H9 (cell line): ENCODE data around the gene ZNF576. TPM values are rescaled to one million over a fixed set of nuclear protein-coding genes. Genes with fewer than 3 reads are reported as not detected.

Experiments
- DNase-seq: peaks from one replicate; pipeline ENCODE4 v3.0.0-alpha.2; 2017
- H2AFZ ChIP-seq: one replicate; pipeline ENCODE4 v1.6.1; 2013; ENCODE audit warnings: mild to moderate bottlenecking, low read length, control low read depth, moderate library complexity
- H2AK5ac ChIP-seq: 2 replicates; pipeline ENCODE4 v1.6.1; 2013; ENCODE audit warnings: low read length, control low read depth, mixed read lengths; ENCODE audit not compliant: insufficient read length
- H2BK120ac ChIP-seq: one replicate; pipeline ENCODE4 v1.6.1; 2013; ENCODE audit warnings: low read depth, mild to moderate bottlenecking, low read length, control low read depth, inconsistent platforms; ENCODE audit not compliant: poor library complexity, severe bottlenecking
- H2BK12ac ChIP-seq: 2 replicates; pipeline ENCODE4 v1.6.1; 2013; ENCODE audit warnings: low read length, control low read depth, mixed read lengths, low read depth; ENCODE audit not compliant: insufficient read length
- H2BK15ac ChIP-seq: 2 replicates; pipeline ENCODE4 v1.6.1; 2013; ENCODE audit warnings: low read depth, low read length, control low read depth
- H2BK20ac ChIP-seq: one replicate; pipeline ENCODE4 v1.6.1; 2013; ENCODE audit warnings: low read depth, mild to moderate bottlenecking, low read length, control low read depth, inconsistent platforms; ENCODE audit not compliant: poor library complexity, severe bottlenecking
- H2BK5ac ChIP-seq: 2 replicates; pipeline ENCODE4 v1.6.1; 2013; ENCODE audit warnings: low read length, control low read depth, mixed read lengths; ENCODE audit not compliant: insufficient read length
- H3K14ac ChIP-seq: 2 replicates; pipeline ENCODE4 v1.6.1; 2013; ENCODE audit warnings: low read length, control low read depth; ENCODE audit not compliant: insufficient read depth
- H3K18ac ChIP-seq: 2 replicates; pipeline ENCODE4 v1.6.1; 2013; ENCODE audit warnings: low read depth, mild to moderate bottlenecking, mixed read lengths, low read length, control low read depth; ENCODE audit not compliant: insufficient read length
- H3K23ac ChIP-seq: 2 replicates; pipeline ENCODE4 v1.6.1; 2013; ENCODE audit warnings: low read length, control low read depth, mixed read lengths, low read depth; ENCODE audit not compliant: insufficient read length
- H3K23me2 ChIP-seq: 2 replicates; pipeline ENCODE4 v1.6.1; 2013; ENCODE audit warnings: low read depth, mild to moderate bottlenecking, mixed read lengths, low read length, control low read depth; ENCODE audit not compliant: insufficient read length, poor library complexity, severe bottlenecking
- H3K27ac ChIP-seq: 2 replicates; pipeline ENCODE4 v1.5.1; 2013; ENCODE audit warnings: low read length, control low read depth, mixed read lengths, low read depth; ENCODE audit not compliant: insufficient read length
- H3K27me3 ChIP-seq: 2 replicates; pipeline ENCODE4 v1.6.1; 2013; ENCODE audit warnings: low read length, control low read depth, inconsistent platforms; ENCODE audit not compliant: insufficient read depth
- H3K4ac ChIP-seq: 2 replicates; pipeline ENCODE4 v1.6.1; 2013; ENCODE audit warnings: low read depth, mild to moderate bottlenecking, control low read depth, inconsistent platforms, low read length, moderate library complexity
- H3K4me1 ChIP-seq: 2 replicates; pipeline ENCODE4 v1.6.1; 2013; ENCODE audit warnings: low read length, control low read depth, inconsistent platforms; ENCODE audit not compliant: insufficient read depth
- H3K4me2 ChIP-seq: 2 replicates; pipeline ENCODE4 v1.6.1; 2013; ENCODE audit warnings: low read length, control low read depth, mixed read lengths; ENCODE audit not compliant: insufficient read length, insufficient read depth
- H3K56ac ChIP-seq: 2 replicates; pipeline ENCODE4 v1.6.1; 2013; ENCODE audit warnings: low read depth, mild to moderate bottlenecking, mixed read lengths, low read length, control low read depth; ENCODE audit not compliant: insufficient read length
- H3K79me1 ChIP-seq: 2 replicates; pipeline ENCODE4 v1.6.1; 2013; ENCODE audit warnings: low read depth, mild to moderate bottlenecking, moderate library complexity, low read length, control low read depth, inconsistent platforms; ENCODE audit not compliant: insufficient read depth, poor library complexity, severe bottlenecking
- H3K79me2 ChIP-seq: 2 replicates; pipeline ENCODE4 v1.6.1; 2013; ENCODE audit warnings: low read length, control low read depth, inconsistent platforms; ENCODE audit not compliant: insufficient read depth
- H3K9ac ChIP-seq: 2 replicates; pipeline ENCODE4 v1.6.1; 2013; ENCODE audit warnings: low read length, control low read depth, mixed read lengths; ENCODE audit not compliant: insufficient read length; ENCODE audit errors: extremely low read depth
- H3K9me3 ChIP-seq: one replicate; pipeline ENCODE4 v1.6.1; 2013; ENCODE audit warnings: low read depth, low read length, inconsistent platforms; ENCODE audit not compliant: control insufficient read depth
- H3T11ph ChIP-seq: one replicate; pipeline ENCODE4 v1.6.1; 2013; ENCODE audit warnings: mild to moderate bottlenecking, low read length, control low read depth, inconsistent platforms
- H4K20me1 ChIP-seq: one replicate; pipeline ENCODE4 v1.6.1; 2013; ENCODE audit not compliant: control insufficient read depth, insufficient read length, insufficient read depth
- H4K5ac ChIP-seq: 2 replicates; pipeline ENCODE4 v1.6.1; 2013; ENCODE audit warnings: low read depth, mild to moderate bottlenecking, mixed read lengths, low read length, control low read depth; ENCODE audit not compliant: insufficient read length
- H4K8ac ChIP-seq: replicated peaks from 2 replicates; pipeline ENCODE4 v1.6.1; 2013; ENCODE audit warnings: low read length, control low read depth, mixed read lengths, low read depth; ENCODE audit not compliant: insufficient read length
- H4K91ac ChIP-seq: 2 replicates; pipeline ENCODE4 v1.6.1; 2013; ENCODE audit warnings: low read depth, mild to moderate bottlenecking, moderate library complexity, mixed read lengths, low read length, control low read depth; ENCODE audit not compliant: insufficient read length
- H3K27ac Mint-ChIP-seq, 3 experiments: 2 replicates in 2 of 3; 3 replicates in 1 of 3; pipeline ENCODE4 v1.8.0; 2020 to 2021; ENCODE audit warnings: mixed read lengths in 3 of 3, mild to moderate bottlenecking in 1 of 3, moderate library complexity in 1 of 3
- H3K27me3 Mint-ChIP-seq: 2 replicates; pipeline ENCODE4 v1.8.0; 2021; ENCODE audit warnings: low read depth, mild to moderate bottlenecking, moderate library complexity, mixed read lengths
- H3K36me3 Mint-ChIP-seq, 3 experiments: 2 replicates in 2 of 3; 3 replicates in 1 of 3; pipeline ENCODE4 v1.8.0; 2020 to 2021; ENCODE audit warnings: low read depth in 3 of 3, mixed read lengths in 3 of 3; ENCODE audit not compliant: insufficient read depth in 1 of 3
- H3K4me1 Mint-ChIP-seq, 2 experiments: 2 replicates each; pipeline ENCODE4 v1.8.0; 2020; ENCODE audit warnings: mixed read lengths in 2 of 2
- H3K4me3 Mint-ChIP-seq, 2 experiments: 2 replicates in 1 of 2; 3 replicates in 1 of 2; pipeline ENCODE4 v1.8.0; 2020 to 2021; ENCODE audit warnings: mild to moderate bottlenecking in 2 of 2, mixed read lengths in 2 of 2, moderate library complexity in 1 of 2
- H3K9me3 Mint-ChIP-seq, 2 experiments: 2 replicates in 1 of 2; 3 replicates in 1 of 2; pipeline ENCODE4 v1.8.0; 2020; ENCODE audit warnings: mild to moderate bottlenecking in 2 of 2, mixed read lengths in 2 of 2, moderate library complexity in 1 of 2
- CTCF ChIP-seq: fragments of 200-600 bp; sonication (generic); conservative IDR thresholded peaks from 3 replicates; pipeline ENCODE4 v1.8.0; 2021; ENCODE audit warnings: antibody characterized with exemption, mild to moderate bottlenecking
- WGBS: extraction: QIAGEN DNeasy Blood & Tissue Kit; methylation state at CpG from one replicate; pipeline ENCODE4 v1.1.7; 2013; ENCODE audit warnings: missing lambda C conversion rate, low lambda C conversion rate, mixed read lengths; ENCODE audit not compliant: insufficient read length; ENCODE audit errors: extremely low coverage; 5-methylcytosine and 5-hydroxymethylcytosine counted together
- total RNA-seq: library from RNA; stranded (reverse); gene quantifications from 2 replicates; pipeline ENCODE4 v1.2.1, GENCODE V29; 2021

The ZNF576 gene
- total RNA-seq, 1 experiment from 2014 or later: 19.7 TPM

- Histone ChIP-seq H3K79me2 (peaks cover 4% of the 10 kb centered on the region; the same call in 1 of the 2 replicates), H2BK120ac (no peak overlapping the region)
Observed at GRCh38 chr19:43594710-43595604, 1.4 kb upstream of the ZNF576 start.

More at GRCh38 chr19:43594710-43595604, 1.4 kb upstream of the ZNF576 start:
- Mint-ChIP-seq H3K9me3 (no peaks in the 10 kb centered on the region; a peak in 1 of 5 replicates), H3K27ac (peak overlapping the region; percentile 77 to 99 (median 99); a peak in 5 of 7 replicates), H3K27me3 (no peaks in the 10 kb centered on the region), H3K4me1 (peaks cover 18 to 25% of the 10 kb centered on the region in 2 experiments), H3K36me3 (peaks cover 16 to 38% (median 36%) of the 10 kb centered on the region in 3 experiments), H3K4me3 (peak overlapping the region; percentile 92 to 95)
- H2BK20ac ChIP-seq: no peak overlapping the region
- peak; percentile 84 for DNase-seq
- no peaks in the 10 kb centered on the region for H3K79me1 ChIP-seq
- H4K5ac ChIP-seq: no peak overlapping the region
- no peak overlapping the region for H2AK5ac ChIP-seq
- no peak overlapping the region for H2AFZ ChIP-seq
- WGBS: no CpG with 5 or more reads among the region's 64 CpGs
- H3K9ac ChIP-seq: peak overlapping the region; percentile 71
- H3K14ac ChIP-seq: peak overlapping the region; percentile 42; the same call in 1 of the 2 replicates
- no peak overlapping the region for H3K56ac ChIP-seq
- TF ChIP-seq CTCF: peak; percentile 97
- H3K27ac ChIP-seq: no peak overlapping the region
- no peak overlapping the region for H2BK5ac ChIP-seq
- peaks cover 20% of the 10 kb centered on the region for H3K23me2 ChIP-seq
- H3T11ph ChIP-seq: no peak overlapping the region
- peak overlapping the region; percentile 37 for H3K18ac ChIP-seq
- no peak overlapping the region for H3K23ac ChIP-seq
- no peak overlapping the region for H2BK12ac ChIP-seq
- H3K4me1 ChIP-seq: 0 out of 2 replicates have a peak, but pooled peaks cover 3% of the 10 kb centered on the region
- no peaks in the 10 kb centered on the region for H3K9me3 ChIP-seq
- H3K4me2 ChIP-seq: peak overlapping the region; percentile 79
- H2BK15ac ChIP-seq: no peak overlapping the region
- H4K8ac ChIP-seq: no peak overlapping the region
- H3K4ac ChIP-seq: no peak overlapping the region
- H4K91ac ChIP-seq: no peak overlapping the region
- no peaks in the 10 kb centered on the region for H3K27me3 ChIP-seq
- no peaks in the 10 kb centered on the region for H4K20me1 ChIP-seq
